CD4-positive, alpha-beta T cell treated with Interferon alpha-2 for 1 hour (primary cell): ENCODE results near the gene PACRG.

Experiments
- DNase-seq, 2 donors: peaks; one replicate each; pipeline ENCODE4 v3.0.0-alpha.2; 2020 to 2022

The PACRG gene

GRCh38 chr6:163342571-163343539 lies 615.1 kb downstream of the PACRG start:
- DNase-seq: no peak

DNA sequence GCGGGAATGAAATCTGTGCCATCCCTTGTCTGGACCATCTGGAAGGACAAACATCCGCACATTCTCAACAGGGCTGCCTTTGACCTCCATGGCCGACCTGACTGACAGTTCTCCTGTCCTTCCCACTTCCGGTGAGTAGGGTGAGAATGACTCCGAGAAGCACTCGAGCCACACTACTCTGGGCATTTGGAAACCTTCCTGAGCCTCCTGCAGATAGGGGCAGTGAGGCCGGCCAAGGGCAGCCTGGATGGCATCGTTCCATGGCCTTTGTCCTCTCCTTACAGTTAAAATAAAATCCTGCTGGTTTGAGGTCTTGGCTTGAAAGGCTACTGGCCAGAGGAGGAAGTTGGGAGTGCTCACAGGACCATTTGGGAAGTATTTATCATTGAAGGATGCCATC lies 615.8 kb downstream of the PACRG start:
- no peak for DNase-seq

GRCh38 chr6:163344411-163344810 lies 616.6 kb downstream of the PACRG start:
- DNase-seq: no peak

GRCh38 chr6:163345931-163346330 lies 618.2 kb downstream of the PACRG start:
- DNase-seq: no peak

DNA sequence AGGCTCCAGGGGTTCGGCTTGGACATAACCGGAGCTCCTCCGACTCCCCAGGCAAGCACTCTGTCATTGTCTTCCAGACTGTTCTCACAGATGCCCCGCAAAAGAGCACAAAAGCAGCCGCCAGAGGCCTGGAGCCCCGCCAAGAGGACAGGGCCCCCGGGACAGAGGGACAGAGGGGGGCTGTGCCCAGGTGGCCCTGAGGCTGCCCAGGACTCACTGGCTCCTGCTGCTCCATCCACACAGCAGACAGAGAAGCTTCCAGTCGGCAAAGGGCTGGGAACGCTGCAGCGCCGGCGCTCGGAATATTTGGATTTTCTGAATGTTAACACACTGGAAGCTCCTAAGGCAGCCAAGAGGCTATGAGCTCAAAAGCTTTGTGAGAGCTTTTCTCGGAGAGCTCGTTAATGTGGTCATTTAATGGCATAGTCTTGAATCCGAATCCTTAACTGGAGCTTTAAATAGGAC lies 618.8 kb downstream of the PACRG start:
- DNase-seq: no peak

- DNase-seq: no peak
These were observed 619.3 kb downstream of the PACRG start for GRCh38 chr6:163347021-163347446.

- no peak for DNase-seq
These were observed 621.3 kb downstream of the PACRG start for GRCh38 chr6:163348789-163349680.

- DNase-seq: no peak
These were observed 621.9 kb downstream of the PACRG start for GRCh38 chr6:163349696-163350095.

DNA sequence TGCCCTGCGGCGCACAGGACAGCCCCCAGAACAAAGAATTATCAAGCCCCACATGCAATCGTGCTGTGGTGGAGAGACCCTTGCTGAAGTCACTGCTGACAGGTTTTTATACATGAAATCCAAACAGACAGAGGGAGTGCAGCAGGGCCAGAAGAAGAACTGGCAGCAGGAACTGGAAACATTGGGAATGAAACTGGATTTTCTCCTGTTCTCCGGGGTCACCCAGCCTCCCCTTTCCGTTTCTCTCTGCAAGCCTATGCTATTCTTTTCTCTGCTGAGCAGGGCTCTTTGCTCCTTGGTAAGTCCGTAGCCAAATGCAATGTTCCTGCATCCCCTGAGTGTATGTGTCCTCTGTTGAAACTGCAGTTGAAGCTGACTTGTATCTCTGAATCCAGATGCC lies 623.2 kb downstream of the PACRG start:
- DNase-seq: no peak

DNA sequence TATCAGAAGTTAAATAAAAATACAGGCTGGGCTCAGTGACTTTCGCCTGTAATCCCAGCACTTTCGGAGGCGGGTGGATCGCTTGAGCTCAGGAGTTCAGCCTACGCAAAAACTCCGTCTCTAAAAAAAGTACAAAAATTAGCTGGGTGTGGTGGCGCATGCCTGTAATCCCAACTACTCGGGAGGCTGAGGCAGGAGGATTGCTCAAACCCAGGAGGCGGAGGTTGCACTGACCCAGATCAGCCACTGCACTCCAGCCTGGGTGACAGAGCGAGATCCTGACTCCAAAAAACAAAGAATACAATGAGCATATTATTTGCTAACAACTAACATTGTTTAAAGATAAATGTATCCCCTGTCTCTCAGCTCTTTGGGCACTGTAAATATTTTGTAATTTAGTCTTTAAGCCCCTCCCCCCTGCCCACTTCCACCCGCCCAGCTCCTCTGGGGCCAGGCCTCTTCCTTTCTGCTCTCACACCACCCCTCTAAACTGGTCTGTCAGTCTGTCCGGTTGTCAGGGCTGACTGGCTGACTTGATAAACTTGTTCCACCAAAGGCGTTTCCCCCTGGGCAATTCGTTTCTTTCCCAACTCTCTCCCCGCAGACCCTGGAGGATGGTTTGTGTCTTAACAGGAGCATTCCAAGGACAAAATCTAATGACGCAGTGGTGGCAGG lies 624.4 kb downstream of the PACRG start:
- DNase-seq: no peak

DNA sequence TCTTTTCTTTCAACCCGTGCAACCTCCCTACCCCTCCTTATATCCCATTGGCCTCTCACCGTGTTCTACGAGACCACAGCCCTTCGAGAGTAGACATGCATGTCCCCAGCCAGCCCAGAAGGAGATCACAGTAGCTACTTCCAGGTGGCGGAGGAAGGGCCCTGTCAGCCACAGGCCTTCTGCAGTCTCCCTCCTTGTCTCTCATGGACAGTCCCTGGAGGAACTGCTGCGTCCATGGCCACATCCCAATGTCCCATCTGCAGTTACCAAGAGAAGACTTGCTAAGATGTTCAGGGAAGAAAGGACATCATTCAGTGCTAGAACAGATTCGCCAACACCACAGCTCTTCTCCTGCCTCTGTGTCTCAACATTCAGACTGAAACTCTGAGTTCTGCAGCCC lies 625.2 kb downstream of the PACRG start:
- DNase-seq: no peak

- DNase-seq: peak in 1 of 2 donors; percentile 29
These were observed 626.3 kb downstream of the PACRG start for GRCh38 chr6:163354085-163354484.

DNA sequence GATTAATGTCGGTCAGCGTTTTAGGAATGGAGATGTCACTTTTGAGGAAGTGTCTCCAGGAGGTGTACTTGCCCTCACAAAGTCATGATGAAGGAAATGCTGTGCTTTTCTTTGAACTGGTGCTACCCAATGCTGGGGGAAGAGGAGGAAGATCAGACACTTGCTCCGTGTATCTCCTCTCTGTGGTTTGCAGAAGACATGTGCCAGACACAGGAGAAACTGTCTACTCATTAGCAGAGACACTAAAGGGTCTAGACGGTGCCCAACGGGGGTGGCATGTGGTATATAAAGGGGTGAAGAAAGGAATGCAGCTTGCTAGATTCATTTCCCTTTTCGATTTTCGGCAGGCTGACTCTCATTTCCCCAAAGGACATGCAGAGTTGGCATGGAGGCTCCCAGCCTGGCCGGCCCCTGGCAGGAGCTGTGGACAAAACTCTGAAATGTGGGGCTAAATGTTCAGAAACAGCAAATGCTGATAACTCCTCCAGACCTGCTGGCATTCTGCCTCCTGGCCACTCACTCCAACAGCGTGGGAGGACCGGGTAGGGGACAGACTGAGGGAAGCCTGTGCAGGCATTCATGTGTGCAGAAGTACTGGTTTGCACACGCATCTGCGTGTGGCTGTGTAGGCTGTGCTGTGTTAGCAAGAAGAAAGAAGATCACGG lies 627.1 kb downstream of the PACRG start:
- peak in 1 of 2 donors; percentile 2 for DNase-seq

- DNase-seq: peak; percentile 10 to 45
These were observed 627.7 kb downstream of the PACRG start for GRCh38 chr6:163355426-163355991.

DNA sequence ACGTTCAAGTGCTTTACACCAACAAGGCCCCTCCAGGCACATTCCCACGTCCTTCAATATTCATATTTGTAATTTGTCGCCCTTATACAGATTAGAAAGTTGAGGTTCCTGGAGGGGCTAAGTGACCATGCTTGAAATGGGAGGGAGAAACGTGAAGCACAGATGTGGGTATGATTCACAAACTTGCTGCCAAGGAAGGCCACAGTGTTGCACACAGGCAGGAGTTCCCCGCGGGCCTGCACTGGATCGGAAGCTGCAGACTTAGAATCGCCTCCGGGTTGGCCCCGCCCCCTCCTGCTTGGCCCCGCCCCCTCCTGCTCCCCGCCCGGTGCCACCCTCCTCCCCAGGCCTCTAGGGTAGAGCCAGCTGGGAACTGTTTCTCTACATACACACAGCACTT lies 628.5 kb downstream of the PACRG start:
- peak; percentile 15 to 73 for DNase-seq

GRCh38 chr6:163356743-163357142 lies 629.0 kb downstream of the PACRG start:
- DNase-seq: no peak

DNA sequence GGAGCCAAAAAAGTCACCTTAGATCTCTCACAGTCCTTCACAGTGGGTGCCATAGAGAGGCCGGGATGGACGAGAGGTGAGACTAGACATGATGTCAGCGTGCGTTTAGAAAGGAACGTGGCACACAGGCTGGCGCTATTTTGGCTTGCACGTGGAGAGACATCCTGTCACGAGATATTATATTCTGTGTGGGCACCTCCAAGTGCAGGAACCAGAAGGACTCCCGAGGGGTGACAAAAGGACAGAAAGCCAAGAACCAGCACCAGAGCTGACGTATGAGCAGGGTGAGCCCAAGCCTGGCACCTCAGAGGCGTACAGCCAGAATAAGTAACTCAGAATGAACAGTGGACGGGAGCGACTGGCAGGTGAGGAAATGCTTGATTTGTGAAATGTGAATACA lies 636.9 kb downstream of the PACRG start:
- no peak for DNase-seq
